Hepatocyte (in vitro differentiated cells): ENCODE results near the gene PCYT2. TPM values are rescaled to one million over a fixed set of nuclear protein-coding genes. Genes with fewer than 3 reads are reported as not detected.

ENCODE experiments used
- DNase-seq: peaks from one replicate; pipeline ENCODE4 v3.0.0-alpha.2; 2016; ENCODE audit warnings: low spot score
- H2AFZ ChIP-seq: fragments of 200-600 bp; sonication (generic); 2 replicates; pipeline ENCODE4 v1.6.0; 2016; ENCODE audit warnings: antibody characterized with exemption, mild to moderate bottlenecking
- H3K27ac ChIP-seq: fragments of 200-600 bp; sonication (generic); 2 replicates; pipeline ENCODE4 v1.5.1; 2016; ENCODE audit warnings: mild to moderate bottlenecking
- H3K27me3 ChIP-seq: fragments of 200-600 bp; sonication (generic); 2 replicates; pipeline ENCODE4 v1.6.1; 2016
- H3K36me3 ChIP-seq: fragments of 200-600 bp; sonication (generic); replicated peaks from 2 replicates; pipeline ENCODE4 v1.5.1; 2016; ENCODE audit warnings: low read depth; ENCODE audit not compliant: insufficient read depth
- H3K4me1 ChIP-seq: fragments of 200-600 bp; sonication (generic); 2 replicates; pipeline ENCODE4 v1.5.1; 2016; ENCODE audit warnings: mild to moderate bottlenecking, moderate library complexity; ENCODE audit not compliant: insufficient read depth
- H3K4me2 ChIP-seq: fragments of 200-600 bp; sonication (generic); 2 replicates; pipeline ENCODE4 v1.6.0; 2016
- H3K4me3 ChIP-seq: fragments of 200-600 bp; sonication (generic); 2 replicates; pipeline ENCODE4 v1.5.1; 2016; ENCODE audit warnings: mild to moderate bottlenecking
- H3K79me2 ChIP-seq: fragments of 200-600 bp; sonication (generic); 2 replicates; pipeline ENCODE4 v1.6.0; 2017; ENCODE audit warnings: mild to moderate bottlenecking
- H3K9me2 ChIP-seq: fragments of 200-600 bp; sonication (generic); replicated peaks from 2 replicates; pipeline ENCODE4 v1.6.0; 2017; ENCODE audit warnings: mild to moderate bottlenecking; ENCODE audit not compliant: insufficient read depth
- H3K9me3 ChIP-seq: fragments of 200-600 bp; sonication (generic); 2 replicates; pipeline ENCODE4 v1.5.1; 2016; ENCODE audit warnings: low read depth, mild to moderate bottlenecking
- H4K20me1 ChIP-seq: fragments of 200-600 bp; sonication (generic); 2 replicates; pipeline ENCODE4 v1.6.0; 2016; ENCODE audit warnings: mild to moderate bottlenecking; ENCODE audit not compliant: insufficient read depth, poor library complexity, severe bottlenecking
- EZH2 ChIP-seq: fragments of 200-600 bp; sonication (generic); IDR thresholded peaks from 2 replicates; pipeline ENCODE4 v1.6.1; 2016; ENCODE audit warnings: antibody characterized with exemption, mild to moderate bottlenecking, borderline replicate concordance
- EZH2phosphoT487 ChIP-seq: fragments of 200-600 bp; sonication (generic); IDR thresholded peaks from one replicate; pipeline ENCODE4 v1.6.1; 2018; ENCODE audit warnings: antibody characterized with exemption, mild to moderate bottlenecking, low read depth, moderate library complexity; ENCODE audit not compliant: unreplicated experiment, severe bottlenecking
- WGBS: methylation state at CpG from one replicate; pipeline ENCODE4 v1.1.6; 2016; ENCODE audit warnings: low lambda C conversion rate; ENCODE audit errors: missing lambda C conversion rate; 5-methylcytosine and 5-hydroxymethylcytosine counted together
- polyA plus RNA-seq: library from polyadenylated mRNA; unstranded; fragments of >200 nt; fragmentation: Nextera tagmentation; extraction: Ambion mirVana; gene quantifications from 2 replicates; pipeline ENCODE4 v1.2.1, GENCODE V29; 2016
- total RNA-seq: library from RNA; depleted of rRNA; stranded (reverse); fragments of >200 nt; gene quantifications from 2 replicates; pipeline ENCODE4 v1.2.3, GENCODE V29; 2014
- TF ChIP-seq, protein P1 (sequence below): fragments of 200-600 bp; sonication (generic); IDR thresholded peaks from 2 replicates; pipeline ENCODE4 v1.5.1; 2016; ENCODE audit warnings: antibody characterized with exemption, mild to moderate bottlenecking; ENCODE audit not compliant: poor library complexity

Gene PCYT2
- total and polyA plus RNA-seq, 2 experiments from 2014 or later, result 84.7 to 126 TPM

DNA sequence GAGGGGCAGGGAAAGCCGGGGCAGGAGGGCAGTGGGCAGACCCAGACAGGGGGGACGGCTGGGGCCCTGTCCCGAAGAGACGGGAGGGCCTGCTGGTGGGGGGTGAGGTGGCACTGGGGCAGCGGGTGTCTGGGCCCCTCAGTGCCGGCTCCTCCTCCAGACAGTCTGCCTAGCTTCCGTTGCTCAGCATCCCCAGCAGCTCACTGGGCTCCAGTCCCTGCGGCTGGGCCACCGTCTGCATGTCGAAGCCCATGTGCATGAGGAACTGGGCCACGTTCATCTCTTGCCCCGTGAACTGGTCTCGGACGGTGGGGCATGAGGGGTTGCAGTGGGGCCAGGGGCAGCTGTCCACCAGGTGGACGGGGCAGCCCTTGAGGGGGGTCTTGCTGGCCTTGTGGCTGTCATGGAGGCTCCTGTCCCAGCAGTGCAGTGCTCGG lies 41.6 kb upstream of the PCYT2 start:
- TF ChIP-seq, protein P1, sequence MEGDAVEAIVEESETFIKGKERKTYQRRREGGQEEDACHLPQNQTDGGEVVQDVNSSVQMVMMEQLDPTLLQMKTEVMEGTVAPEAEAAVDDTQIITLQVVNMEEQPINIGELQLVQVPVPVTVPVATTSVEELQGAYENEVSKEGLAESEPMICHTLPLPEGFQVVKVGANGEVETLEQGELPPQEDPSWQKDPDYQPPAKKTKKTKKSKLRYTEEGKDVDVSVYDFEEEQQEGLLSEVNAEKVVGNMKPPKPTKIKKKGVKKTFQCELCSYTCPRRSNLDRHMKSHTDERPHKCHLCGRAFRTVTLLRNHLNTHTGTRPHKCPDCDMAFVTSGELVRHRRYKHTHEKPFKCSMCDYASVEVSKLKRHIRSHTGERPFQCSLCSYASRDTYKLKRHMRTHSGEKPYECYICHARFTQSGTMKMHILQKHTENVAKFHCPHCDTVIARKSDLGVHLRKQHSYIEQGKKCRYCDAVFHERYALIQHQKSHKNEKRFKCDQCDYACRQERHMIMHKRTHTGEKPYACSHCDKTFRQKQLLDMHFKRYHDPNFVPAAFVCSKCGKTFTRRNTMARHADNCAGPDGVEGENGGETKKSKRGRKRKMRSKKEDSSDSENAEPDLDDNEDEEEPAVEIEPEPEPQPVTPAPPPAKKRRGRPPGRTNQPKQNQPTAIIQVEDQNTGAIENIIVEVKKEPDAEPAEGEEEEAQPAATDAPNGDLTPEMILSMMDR, result no peak
- no peak for DNase-seq
- WGBS, result 89% methylated on average over 14 of the region's 16 CpGs
- no peak overlapping the region for H3K27ac ChIP-seq
- no peaks in the 10 kb centered on the region for H3K79me2 ChIP-seq
- no peak overlapping the region for H3K4me2 ChIP-seq
- no peaks in the 10 kb centered on the region for H3K4me1 ChIP-seq
- no peaks in the 10 kb centered on the region for H3K9me2 ChIP-seq
- no peak overlapping the region for H2AFZ ChIP-seq
- no peaks in the 10 kb centered on the region for H4K20me1 ChIP-seq
- H3K27me3 ChIP-seq, result peaks cover 3% of the 10 kb centered on the region
- H3K36me3 ChIP-seq, result no peaks in the 10 kb centered on the region
- no peaks in the 10 kb centered on the region for H3K9me3 ChIP-seq
- H3K4me3 ChIP-seq, result no peak overlapping the region

DNA sequence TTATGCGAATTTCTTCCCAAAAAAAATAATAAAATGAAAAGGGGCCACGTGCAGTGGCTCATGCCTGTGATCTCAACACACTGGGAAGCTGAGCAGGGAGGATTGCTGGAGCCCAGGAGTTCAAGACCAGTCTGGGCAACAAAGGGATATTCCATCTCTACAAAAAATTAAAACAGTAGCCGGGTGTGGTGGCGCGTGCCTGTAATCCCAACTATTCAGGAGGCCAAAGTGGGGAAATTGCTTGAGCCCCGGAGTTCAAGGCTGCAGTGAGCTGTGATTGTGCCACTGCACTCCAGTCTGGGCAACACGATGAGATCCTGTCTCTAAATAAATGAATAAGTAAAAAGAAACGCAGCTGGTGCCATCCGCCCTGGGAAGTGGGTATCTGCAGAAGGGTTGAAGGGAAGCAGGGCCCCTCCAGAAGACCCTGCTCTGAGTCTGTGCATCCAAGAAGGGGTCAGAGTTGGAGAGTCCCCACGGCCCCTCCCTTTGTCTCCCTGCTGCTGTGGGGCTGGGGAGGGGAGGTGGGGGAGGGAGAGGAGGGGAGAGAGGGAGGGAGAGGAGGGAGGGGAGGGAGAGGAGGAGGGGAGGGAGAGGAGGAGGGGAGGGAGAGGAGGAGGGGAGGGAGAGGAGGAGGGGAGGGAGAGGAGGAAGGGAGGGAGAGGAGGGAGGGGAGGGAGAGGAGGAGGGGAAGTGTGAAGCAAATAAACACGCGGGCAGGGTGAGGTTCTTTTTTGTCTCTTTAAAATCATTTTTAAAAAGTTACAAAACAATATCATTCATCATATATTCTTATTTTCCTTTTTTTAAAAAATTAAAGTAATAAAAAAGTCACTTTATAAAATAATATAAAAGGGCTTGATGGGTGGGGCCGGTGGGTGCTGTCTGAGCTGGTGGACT lies 40.8 kb upstream of the PCYT2 start:
- H3K4me1 ChIP-seq, result no peaks in the 10 kb centered on the region
- no peaks in the 10 kb centered on the region for H3K9me2 ChIP-seq
- no peak overlapping the region for H3K4me3 ChIP-seq
- TF ChIP-seq EZH2 (no peak), EZH2phosphoT487 (no peak)
- TF ChIP-seq, protein P1, result no peak
- no peak overlapping the region for H3K27ac ChIP-seq
- H3K36me3 ChIP-seq, result no peaks in the 10 kb centered on the region
- no peak overlapping the region for H3K4me2 ChIP-seq
- H2AFZ ChIP-seq, result no peak overlapping the region
- no peaks in the 10 kb centered on the region for H3K79me2 ChIP-seq
- no peaks in the 10 kb centered on the region for H3K9me3 ChIP-seq
- no peak for DNase-seq
- no peaks in the 10 kb centered on the region for H3K27me3 ChIP-seq
- H4K20me1 ChIP-seq, result no peaks in the 10 kb centered on the region
- WGBS, result 74% methylated on average over 11 of the region's 13 CpGs

DNA sequence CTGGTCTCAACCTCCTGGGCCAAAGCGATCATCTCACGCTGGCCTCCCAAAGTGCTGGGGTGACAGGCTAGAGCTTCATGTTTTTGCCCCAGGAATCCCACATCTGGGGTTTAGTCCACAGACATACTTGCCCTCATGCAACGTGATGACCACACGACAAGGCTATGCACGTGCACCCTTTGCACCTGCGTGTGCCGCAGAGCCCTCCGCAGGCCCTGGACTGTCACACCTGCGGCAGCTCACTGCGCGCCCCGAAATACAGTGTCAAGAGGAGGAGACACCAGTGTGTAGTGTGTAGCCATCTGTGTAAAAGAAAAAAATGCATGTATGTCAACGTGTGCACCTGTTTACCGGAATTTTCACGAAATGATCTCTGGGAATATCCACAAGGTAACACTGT lies 39.3 kb upstream of the PCYT2 start:
- Histone ChIP-seq H3K9me2 (no peaks in the 10 kb centered on the region), H3K36me3 (no peaks in the 10 kb centered on the region), H3K4me2 (no peak overlapping the region), H3K79me2 (no peaks in the 10 kb centered on the region), H3K4me3 (no peak overlapping the region), H2AFZ (no peak overlapping the region), H3K27ac (no peak overlapping the region), H3K27me3 (no peaks in the 10 kb centered on the region), H3K4me1 (no peaks in the 10 kb centered on the region), H3K9me3 (no peaks in the 10 kb centered on the region), H4K20me1 (no peaks in the 10 kb centered on the region)
- TF ChIP-seq EZH2 (no peak), EZH2phosphoT487 (no peak)
- TF ChIP-seq, protein P1, result no peak
- WGBS, result 87% methylated on average over 15 of the region's 15 CpGs
- DNase-seq, result no peak
